ENCODE measurements around the gene ACTR3.

Gene ACTR3

DNA sequence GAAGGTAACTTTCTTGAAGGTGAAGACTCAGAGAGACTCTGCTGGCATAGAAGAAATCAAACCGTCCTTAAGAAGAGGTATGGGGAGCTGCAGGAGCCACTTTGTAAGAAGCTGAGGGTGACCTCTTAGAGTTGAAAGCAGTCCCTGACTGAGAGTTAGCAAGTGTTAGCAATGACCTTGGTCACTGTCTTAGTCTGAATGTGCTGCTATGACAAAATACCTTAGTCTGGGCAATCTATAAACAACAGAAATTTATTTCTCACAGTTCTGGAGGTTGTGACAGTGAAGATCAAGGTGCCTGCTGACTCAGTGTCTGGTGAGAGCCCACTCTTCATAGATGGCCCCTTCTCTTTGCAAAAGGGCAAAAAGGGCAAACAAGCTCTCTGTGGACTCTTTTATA lies 35.7 kb upstream of the ACTR3 start:
- no peaks in the 10 kb centered on the region for H3K4me1 ChIP-seq (ENCODE audit: control insufficient read depth in 1 of 2, insufficient read depth in 2 of 2, low read length in 2 of 2)
- H3K9me3 ChIP-seq (ENCODE audit: control insufficient read depth in 1 of 2, low read length in 2 of 2) = no peaks in the 10 kb centered on the region
- H3K27me3 ChIP-seq (ENCODE audit: low read depth, low read length) = no peaks in the 10 kb centered on the region
- H3K4me3 ChIP-seq (ENCODE audit: low read depth in 1 of 2, low read length in 2 of 2) = no peak overlapping the region
- H3K36me3 ChIP-seq (ENCODE audit: control insufficient read depth in 1 of 2, insufficient read depth in 2 of 2, low read length in 2 of 2) = no peaks in the 10 kb centered on the region
- H3K27ac ChIP-seq (ENCODE audit: low read length) = no peak overlapping the region

GRCh38 chr2:113854970-113855740 lies 34.7 kb upstream of the ACTR3 start:
- Histone ChIP-seq H3K27ac (ENCODE audit: low read length) (no peak overlapping the region), H3K36me3 (ENCODE audit: control insufficient read depth in 1 of 2, insufficient read depth in 2 of 2, low read length in 2 of 2) (no peaks in the 10 kb centered on the region), H3K9me3 (ENCODE audit: control insufficient read depth in 1 of 2, low read length in 2 of 2) (no peaks in the 10 kb centered on the region), H3K4me3 (ENCODE audit: low read depth in 1 of 2, low read length in 2 of 2) (no peak overlapping the region), H3K4me1 (ENCODE audit: control insufficient read depth in 1 of 2, insufficient read depth in 2 of 2, low read length in 2 of 2) (no peaks in the 10 kb centered on the region), H3K27me3 (ENCODE audit: low read depth, low read length) (no peaks in the 10 kb centered on the region)

GRCh38 chr2:113857464-113857863 lies 32.4 kb upstream of the ACTR3 start:
- no peaks in the 10 kb centered on the region for H3K4me1 ChIP-seq (ENCODE audit: control insufficient read depth in 1 of 2, insufficient read depth in 2 of 2, low read length in 2 of 2)
- no peaks in the 10 kb centered on the region for H3K9me3 ChIP-seq (ENCODE audit: control insufficient read depth in 1 of 2, low read length in 2 of 2)
- no peak overlapping the region for H3K27ac ChIP-seq (ENCODE audit: low read length)
- H3K4me3 ChIP-seq (ENCODE audit: low read depth in 1 of 2, low read length in 2 of 2) = no peak overlapping the region
- no peaks in the 10 kb centered on the region for H3K36me3 ChIP-seq (ENCODE audit: control insufficient read depth in 1 of 2, insufficient read depth in 2 of 2, low read length in 2 of 2)
- H3K27me3 ChIP-seq (ENCODE audit: low read depth, low read length) = no peaks in the 10 kb centered on the region

GRCh38 chr2:113858764-113859163 lies 31.1 kb upstream of the ACTR3 start:
- no peaks in the 10 kb centered on the region for H3K9me3 ChIP-seq (ENCODE audit: control insufficient read depth in 1 of 2, low read length in 2 of 2)
- no peaks in the 10 kb centered on the region for H3K27me3 ChIP-seq (ENCODE audit: low read depth, low read length)
- H3K36me3 ChIP-seq (ENCODE audit: control insufficient read depth in 1 of 2, insufficient read depth in 2 of 2, low read length in 2 of 2) = no peaks in the 10 kb centered on the region
- H3K4me1 ChIP-seq (ENCODE audit: control insufficient read depth in 1 of 2, insufficient read depth in 2 of 2, low read length in 2 of 2) = no peaks in the 10 kb centered on the region
- peak overlapping the region; percentile 16 for H3K27ac ChIP-seq (ENCODE audit: low read length)
- no peak overlapping the region for H3K4me3 ChIP-seq (ENCODE audit: low read depth in 1 of 2, low read length in 2 of 2)

GRCh38 chr2:113861740-113862139 lies 28.1 kb upstream of the ACTR3 start:
- Histone ChIP-seq H3K9me3 (ENCODE audit: control insufficient read depth in 1 of 2, low read length in 2 of 2) (no peaks in the 10 kb centered on the region), H3K27me3 (ENCODE audit: low read depth, low read length) (no peaks in the 10 kb centered on the region), H3K4me3 (ENCODE audit: low read depth in 1 of 2, low read length in 2 of 2) (no peak overlapping the region), H3K4me1 (ENCODE audit: control insufficient read depth in 1 of 2, insufficient read depth in 2 of 2, low read length in 2 of 2) (no peaks in the 10 kb centered on the region), H3K36me3 (ENCODE audit: control insufficient read depth in 1 of 2, insufficient read depth in 2 of 2, low read length in 2 of 2) (no peaks in the 10 kb centered on the region), H3K27ac (ENCODE audit: low read length) (no peak overlapping the region)

GRCh38 chr2:113863144-113863543 lies 26.7 kb upstream of the ACTR3 start:
- Histone ChIP-seq H3K4me3 (ENCODE audit: low read depth in 1 of 2, low read length in 2 of 2) (no peak overlapping the region), H3K9me3 (ENCODE audit: control insufficient read depth in 1 of 2, low read length in 2 of 2) (no peaks in the 10 kb centered on the region), H3K36me3 (ENCODE audit: control insufficient read depth in 1 of 2, insufficient read depth in 2 of 2, low read length in 2 of 2) (no peaks in the 10 kb centered on the region), H3K4me1 (ENCODE audit: control insufficient read depth in 1 of 2, insufficient read depth in 2 of 2, low read length in 2 of 2) (no peaks in the 10 kb centered on the region), H3K27me3 (ENCODE audit: low read depth, low read length) (no peaks in the 10 kb centered on the region), H3K27ac (ENCODE audit: low read length) (no peak overlapping the region)

DNA sequence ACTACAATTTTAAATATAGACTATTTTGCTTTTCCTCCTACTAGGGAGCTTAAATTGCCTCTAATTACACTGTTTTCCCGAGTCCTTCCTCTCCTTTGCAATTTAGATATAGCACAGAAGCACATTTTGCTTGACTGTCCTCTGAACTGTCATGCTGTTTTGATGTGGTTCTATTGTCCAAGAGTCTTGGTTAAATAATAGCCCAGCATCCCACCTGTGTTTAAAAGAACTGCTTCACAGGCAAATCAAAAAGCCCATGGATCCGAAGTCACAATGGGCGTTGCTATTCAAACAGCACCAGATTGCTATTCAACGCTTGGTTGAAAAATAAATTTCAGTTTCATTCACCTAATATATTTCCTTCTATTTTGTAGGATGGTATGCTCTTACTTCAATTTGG lies 22.3 kb upstream of the ACTR3 start:
- Histone ChIP-seq H3K36me3 (ENCODE audit: control insufficient read depth in 1 of 2, insufficient read depth in 2 of 2, low read length in 2 of 2) (no peaks in the 10 kb centered on the region), H3K27ac (ENCODE audit: low read length) (no peak overlapping the region), H3K4me3 (ENCODE audit: low read depth in 1 of 2, low read length in 2 of 2) (no peak overlapping the region), H3K9me3 (ENCODE audit: control insufficient read depth in 1 of 2, low read length in 2 of 2) (no peaks in the 10 kb centered on the region), H3K4me1 (ENCODE audit: control insufficient read depth in 1 of 2, insufficient read depth in 2 of 2, low read length in 2 of 2) (no peaks in the 10 kb centered on the region), H3K27me3 (ENCODE audit: low read depth, low read length) (no peaks in the 10 kb centered on the region)

- Histone ChIP-seq H3K9me3 (ENCODE audit: control insufficient read depth in 1 of 2, low read length in 2 of 2) (no peaks in the 10 kb centered on the region), H3K27ac (ENCODE audit: low read length) (no peak overlapping the region), H3K4me1 (ENCODE audit: control insufficient read depth in 1 of 2, insufficient read depth in 2 of 2, low read length in 2 of 2) (no peaks in the 10 kb centered on the region), H3K4me3 (ENCODE audit: low read depth in 1 of 2, low read length in 2 of 2) (no peak overlapping the region), H3K36me3 (ENCODE audit: control insufficient read depth in 1 of 2, insufficient read depth in 2 of 2, low read length in 2 of 2) (no peaks in the 10 kb centered on the region), H3K27me3 (ENCODE audit: low read depth, low read length) (no peaks in the 10 kb centered on the region)
These were observed 20.6 kb upstream of the ACTR3 start for GRCh38 chr2:113869253-113869652.

- H3K4me3 ChIP-seq (ENCODE audit: low read depth in 1 of 2, low read length in 2 of 2) = no peak overlapping the region
- H3K4me1 ChIP-seq (ENCODE audit: control insufficient read depth in 1 of 2, insufficient read depth in 2 of 2, low read length in 2 of 2) = no peaks in the 10 kb centered on the region
- no peaks in the 10 kb centered on the region for H3K36me3 ChIP-seq (ENCODE audit: control insufficient read depth in 1 of 2, insufficient read depth in 2 of 2, low read length in 2 of 2)
- H3K27me3 ChIP-seq (ENCODE audit: low read depth, low read length) = no peaks in the 10 kb centered on the region
- H3K9me3 ChIP-seq (ENCODE audit: control insufficient read depth in 1 of 2, low read length in 2 of 2) = no peaks in the 10 kb centered on the region
- no peak overlapping the region for H3K27ac ChIP-seq (ENCODE audit: low read length)
These were observed 17.7 kb upstream of the ACTR3 start for GRCh38 chr2:113872201-113872600.

GRCh38 chr2:113873867-113874266 lies 16.0 kb upstream of the ACTR3 start:
- no peaks in the 10 kb centered on the region for H3K27me3 ChIP-seq (ENCODE audit: low read depth, low read length)
- no peak overlapping the region for H3K4me3 ChIP-seq (ENCODE audit: low read depth in 1 of 2, low read length in 2 of 2)
- H3K9me3 ChIP-seq (ENCODE audit: control insufficient read depth in 1 of 2, low read length in 2 of 2) = no peaks in the 10 kb centered on the region
- H3K27ac ChIP-seq (ENCODE audit: low read length) = no peak overlapping the region
- H3K4me1 ChIP-seq (ENCODE audit: control insufficient read depth in 1 of 2, insufficient read depth in 2 of 2, low read length in 2 of 2) = peaks cover 6 to 10% of the 10 kb centered on the region in 2 donors
- H3K36me3 ChIP-seq (ENCODE audit: control insufficient read depth in 1 of 2, insufficient read depth in 2 of 2, low read length in 2 of 2) = no peaks in the 10 kb centered on the region

- Histone ChIP-seq H3K4me3 (ENCODE audit: low read depth in 1 of 2, low read length in 2 of 2) (no peak overlapping the region), H3K9me3 (ENCODE audit: control insufficient read depth in 1 of 2, low read length in 2 of 2) (no peaks in the 10 kb centered on the region)
These were observed 14.8 kb upstream of the ACTR3 start for GRCh38 chr2:113875135-113875534.

More at GRCh38 chr2:113875135-113875534, 14.8 kb upstream of the ACTR3 start:
- H3K27ac ChIP-seq (ENCODE audit: low read length) = no peak overlapping the region
- H3K36me3 ChIP-seq (ENCODE audit: control insufficient read depth in 1 of 2, insufficient read depth in 2 of 2, low read length in 2 of 2) = no peaks in the 10 kb centered on the region
- peaks cover 6 to 10% of the 10 kb centered on the region in 2 donors for H3K4me1 ChIP-seq (ENCODE audit: control insufficient read depth in 1 of 2, insufficient read depth in 2 of 2, low read length in 2 of 2)
- no peaks in the 10 kb centered on the region for H3K27me3 ChIP-seq (ENCODE audit: low read depth, low read length)

Measured in muscle layer of duodenum (tissue), 2 donors.